ENCODE measurements around the gene MBD2.

- no peak for TF ChIP-seq TOX (CRISPR knock-in tag; IDR thresholded peaks at IDR 0.05; ENCODE audit: borderline replicate concordance)
- TF ChIP-seq BACH2 (CRISPR knock-in tag; IDR thresholded peaks at IDR 0.05; ENCODE audit: borderline replicate concordance) = no peak
- no peak for TF ChIP-seq ARNTL (CRISPR knock-in tag; IDR thresholded peaks at IDR 0.05; ENCODE audit: borderline replicate concordance, low read depth)
- TF ChIP-seq CSDC2 (CRISPR knock-in tag; IDR thresholded peaks at IDR 0.05) = no peak
- TF ChIP-seq CREB5 (CRISPR knock-in tag; IDR thresholded peaks at IDR 0.05; ENCODE audit: low read depth) = no peak
- TF ChIP-seq ZFP30 (CRISPR knock-in tag; IDR thresholded peaks at IDR 0.05) = no peak
- TF ChIP-seq RARB (CRISPR knock-in tag; IDR thresholded peaks at IDR 0.05) = no peak
- no peak for TF ChIP-seq PPARA (CRISPR knock-in tag; IDR thresholded peaks at IDR 0.05; ENCODE audit: borderline replicate concordance)
Measured at GRCh38 chr18:54250846-54251261, 26.4 kb upstream of the MBD2 start.

Data from SK-N-SH treated with all-trans-retinoic acid at 6 μM for 48 hours (cell line).